IPS-11a (cell line): ENCODE results near the gene CASQ1.

Experiments used
- H3K4me3 ChIP-seq: one replicate; pipeline ENCODE4 v1.5.1; 2013; ENCODE audit warnings: low read depth, low read length, control low read depth

Gene CASQ1

DNA sequence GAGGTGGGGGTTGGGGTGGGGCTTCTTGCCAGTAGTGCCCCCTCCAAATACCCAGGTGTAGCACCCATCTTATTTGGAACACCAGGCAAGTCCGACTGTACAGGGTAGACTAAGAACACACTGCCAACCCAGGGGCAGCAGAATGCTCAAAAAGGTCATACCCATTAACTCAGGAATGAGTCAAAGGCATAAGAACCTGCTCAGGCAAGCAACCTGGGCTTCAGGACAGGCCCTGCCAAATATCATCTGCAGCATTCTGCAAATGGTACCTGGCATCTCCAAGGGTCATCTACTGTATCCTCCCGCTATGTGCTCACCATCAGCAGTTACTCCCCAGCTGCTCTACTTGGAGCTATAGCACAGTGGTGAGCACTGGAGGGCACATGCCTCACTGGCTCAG is 34.2 kb downstream of the CASQ1 start:
- no peak overlapping the region for H3K4me3 ChIP-seq

DNA sequence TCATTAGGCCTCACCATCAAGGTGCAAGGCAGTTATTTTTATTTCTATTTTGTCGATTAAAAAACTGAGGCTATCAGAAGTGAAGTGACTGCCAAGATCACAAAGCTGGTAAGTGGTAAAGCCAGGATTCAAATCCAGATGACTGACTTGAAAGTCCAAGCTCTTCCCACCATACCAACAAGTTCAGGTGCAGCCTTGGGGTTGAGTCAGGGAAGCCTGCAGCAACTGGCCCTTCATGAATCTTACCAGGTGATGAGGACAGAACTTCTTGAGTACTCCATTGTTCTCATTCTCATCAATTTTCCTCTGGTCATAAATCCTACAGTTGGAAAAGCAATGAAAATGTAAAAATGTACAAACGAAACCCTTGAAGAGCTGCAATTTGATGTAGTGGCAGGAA is 35.0 kb downstream of the CASQ1 start:
- no peak overlapping the region for H3K4me3 ChIP-seq

DNA sequence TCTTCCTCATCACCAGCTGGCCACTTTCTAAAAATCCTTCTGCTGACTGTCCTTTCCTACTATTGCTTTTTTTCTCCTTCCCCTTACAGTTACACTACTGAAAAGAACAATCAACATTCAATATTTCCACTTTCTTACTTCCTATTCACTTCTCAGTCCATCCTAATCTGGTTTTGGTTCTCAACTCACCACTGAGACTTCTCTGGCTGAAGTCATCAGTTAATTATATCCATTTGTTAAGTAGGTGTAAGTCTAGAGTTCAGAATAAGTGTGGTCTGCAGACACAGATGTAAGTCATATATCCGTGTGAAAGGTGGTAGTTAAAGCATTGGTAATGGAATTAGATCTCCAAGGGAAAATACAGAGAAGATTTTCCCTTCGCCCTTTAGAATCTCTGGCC is 36.2 kb downstream of the CASQ1 start:
- H3K4me3 ChIP-seq = no peak overlapping the region

DNA sequence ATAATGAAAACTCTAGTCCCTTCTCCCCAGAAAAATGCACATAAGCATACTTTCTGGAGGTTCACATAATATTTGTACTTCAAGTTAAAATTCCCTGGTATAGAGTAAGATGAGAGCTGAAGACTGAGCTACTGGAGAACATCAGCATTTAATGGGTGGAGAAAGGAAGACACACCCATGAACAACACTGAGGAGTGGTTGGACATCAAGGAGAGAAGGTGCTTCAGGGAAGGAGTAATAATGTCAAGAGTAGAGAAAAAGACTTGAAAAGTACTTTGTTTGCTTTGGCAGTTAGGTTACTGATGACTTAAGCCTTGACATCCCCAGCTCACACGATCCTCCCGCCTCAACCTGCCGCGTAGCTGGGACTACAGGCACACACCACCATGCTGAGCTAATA is 36.7 kb downstream of the CASQ1 start:
- no peak overlapping the region for H3K4me3 ChIP-seq

DNA sequence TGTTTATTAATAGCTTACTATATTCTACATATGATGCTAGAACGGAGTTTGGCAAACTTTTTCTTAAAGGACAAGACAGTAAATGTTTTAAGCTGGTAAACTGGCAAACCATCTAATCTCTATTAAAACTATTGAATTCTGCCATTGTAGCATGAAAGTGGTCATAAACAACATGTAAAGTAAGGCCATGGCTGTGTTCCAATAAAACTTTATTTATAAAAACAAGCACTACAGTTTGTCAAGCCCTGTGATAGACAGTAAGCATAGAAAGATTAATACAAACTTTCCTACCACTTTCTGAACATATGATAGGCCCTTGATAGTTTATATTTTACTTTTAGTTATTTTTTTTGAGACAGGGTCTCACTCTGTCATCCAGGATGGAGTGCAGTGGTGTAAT is 37.2 kb downstream of the CASQ1 start:
- no peak overlapping the region for H3K4me3 ChIP-seq

DNA sequence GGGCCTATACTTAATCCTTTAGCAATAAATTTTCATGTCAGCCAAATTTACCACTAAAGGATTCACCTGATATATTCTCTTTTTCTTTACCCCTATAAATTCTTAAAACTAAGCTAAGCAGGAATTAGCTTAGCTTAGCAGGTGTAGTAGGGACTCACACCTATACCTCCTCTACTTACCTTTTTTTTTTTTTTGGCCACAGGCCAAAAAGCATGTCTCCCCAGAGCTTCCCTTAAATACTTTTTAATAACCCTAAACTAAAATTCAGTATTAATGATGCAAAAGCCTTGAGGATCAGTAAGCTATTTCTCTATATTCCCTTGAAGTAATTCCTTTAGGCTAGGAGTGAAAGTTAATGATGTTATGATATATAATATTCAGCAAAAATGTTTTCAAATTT is 38.1 kb downstream of the CASQ1 start:
- no peak overlapping the region for H3K4me3 ChIP-seq

DNA sequence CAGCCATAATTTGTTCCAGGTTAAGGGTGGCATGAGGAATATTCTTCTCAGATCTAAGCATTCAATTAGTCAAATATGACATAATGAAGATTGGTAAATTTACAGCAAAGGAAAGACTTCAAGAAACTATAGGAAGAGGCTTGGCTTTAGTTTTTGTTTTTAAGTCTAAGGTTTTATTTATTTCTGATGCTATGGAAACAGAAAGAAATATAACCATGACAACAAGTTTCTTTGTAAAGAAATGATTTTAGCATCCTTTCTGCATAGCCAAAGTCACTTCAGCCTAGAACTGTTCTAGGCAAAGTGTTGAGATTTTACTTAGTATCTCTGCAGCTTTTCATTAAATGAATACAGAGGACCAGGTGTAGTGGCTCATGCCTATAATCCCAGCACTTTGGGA is 42.5 kb downstream of the CASQ1 start:
- no peak overlapping the region for H3K4me3 ChIP-seq

DNA sequence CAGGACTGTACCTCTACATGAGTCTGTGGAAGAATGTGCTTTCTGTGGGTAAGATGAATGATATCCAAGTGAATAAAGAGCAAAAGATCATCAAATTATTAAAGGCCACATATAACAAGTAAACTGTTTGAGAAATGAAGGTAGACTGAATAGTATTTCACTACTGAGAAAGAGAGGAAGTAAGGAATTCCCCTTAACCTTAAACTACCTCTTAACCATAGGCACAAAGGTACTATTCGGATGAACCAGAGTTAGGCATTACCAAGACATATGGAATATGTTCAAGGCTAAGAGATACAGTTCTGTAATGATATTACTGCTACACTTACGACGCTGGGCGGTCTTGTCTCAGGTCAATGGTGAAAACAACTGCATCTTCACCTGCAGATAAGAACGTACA is 46.4 kb downstream of the CASQ1 start:
- no peak overlapping the region for H3K4me3 ChIP-seq

DNA sequence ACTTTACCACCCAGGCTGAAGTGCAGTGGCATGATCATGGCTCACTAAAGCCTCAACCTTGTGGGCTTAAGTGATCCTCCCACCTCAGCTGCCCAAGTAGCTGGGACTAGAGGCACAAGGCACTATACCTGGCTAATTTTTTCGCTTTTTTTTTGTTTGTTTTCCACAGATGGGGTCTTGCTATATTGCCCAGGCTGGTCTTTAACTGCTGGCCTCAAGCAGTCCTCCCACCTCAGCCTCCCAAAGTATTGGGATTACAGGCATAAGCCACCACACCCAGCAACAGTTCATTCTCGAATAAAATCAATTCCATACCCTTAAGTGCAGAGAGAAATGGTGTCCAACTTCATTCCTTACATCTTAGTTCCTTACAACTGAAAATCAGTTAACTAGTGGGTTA is 47.2 kb downstream of the CASQ1 start:
- no peak overlapping the region for H3K4me3 ChIP-seq

DNA sequence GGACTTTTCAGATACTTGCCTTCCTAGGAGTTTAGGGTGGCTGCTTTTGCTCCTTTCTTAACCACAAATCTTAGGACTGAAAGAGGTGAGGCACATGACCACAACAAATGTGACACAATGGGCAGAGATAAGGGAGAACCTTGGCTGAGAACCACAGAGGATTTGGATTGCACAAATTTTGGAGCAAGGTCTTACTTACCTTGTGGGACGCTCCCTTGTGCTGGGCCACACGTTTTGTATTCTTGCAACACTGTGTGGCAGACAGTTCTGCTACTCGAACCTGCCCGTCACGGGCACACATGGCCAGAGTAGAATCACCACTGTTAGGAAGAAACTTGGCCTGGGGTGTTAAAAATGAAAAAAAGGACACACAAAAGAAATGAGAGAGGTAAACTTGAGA is 48.0 kb downstream of the CASQ1 start:
- no peak overlapping the region for H3K4me3 ChIP-seq

DNA sequence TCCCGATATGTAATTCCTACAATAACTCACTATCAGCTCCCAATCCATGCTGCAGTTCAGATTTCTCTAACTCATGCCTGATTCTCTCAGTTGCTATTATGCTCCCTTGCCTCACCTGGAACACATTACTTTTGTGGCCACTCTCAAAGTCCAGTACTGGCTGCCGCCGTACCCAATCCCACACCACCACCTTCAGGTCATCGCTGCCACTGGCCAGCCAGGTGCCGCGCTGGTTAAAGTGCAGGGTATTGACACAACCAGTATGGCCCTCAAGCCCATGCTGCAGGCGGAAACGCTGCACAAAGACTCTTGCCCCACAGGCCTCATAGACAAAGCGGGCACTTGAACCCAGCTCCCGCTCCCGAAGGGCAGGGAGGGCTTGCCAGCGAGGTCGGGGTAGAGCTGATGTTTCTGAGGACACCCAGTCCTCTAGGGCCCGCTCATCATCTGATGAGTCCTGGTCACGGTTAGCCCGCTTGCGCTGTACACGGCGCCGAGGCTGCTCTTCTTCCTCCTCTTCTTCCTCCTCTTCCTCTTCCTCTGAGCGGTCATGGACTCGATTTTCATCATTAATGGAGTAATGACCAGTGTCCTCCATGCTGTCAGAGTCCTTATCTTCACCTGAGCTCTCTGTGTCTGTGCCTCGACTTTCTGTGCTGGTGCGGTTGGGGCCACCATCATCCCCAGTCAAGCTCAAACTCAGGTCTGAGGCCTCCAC is 49.4 kb downstream of the CASQ1 start:
- no peak overlapping the region for H3K4me3 ChIP-seq

DNA sequence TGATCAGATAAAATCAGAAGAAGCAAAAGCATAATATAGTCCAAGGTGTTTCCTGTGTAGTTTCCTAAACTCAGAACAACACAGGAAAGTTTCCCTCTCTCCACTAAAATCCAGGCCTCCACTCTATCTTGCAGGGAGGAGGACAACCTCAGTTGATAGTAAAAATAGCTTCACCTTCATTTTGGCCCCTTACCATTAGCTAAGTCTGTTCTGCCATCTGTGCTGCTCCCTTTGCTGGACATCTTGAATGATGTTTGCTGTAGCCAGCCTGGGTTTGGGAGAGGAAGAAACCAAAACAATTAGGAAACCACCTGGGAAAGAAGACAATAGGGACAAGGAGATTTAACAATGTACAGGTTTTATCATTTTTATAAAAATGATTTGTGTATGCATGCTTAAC is 53.4 kb downstream of the CASQ1 start:
- no peak overlapping the region for H3K4me3 ChIP-seq

DNA sequence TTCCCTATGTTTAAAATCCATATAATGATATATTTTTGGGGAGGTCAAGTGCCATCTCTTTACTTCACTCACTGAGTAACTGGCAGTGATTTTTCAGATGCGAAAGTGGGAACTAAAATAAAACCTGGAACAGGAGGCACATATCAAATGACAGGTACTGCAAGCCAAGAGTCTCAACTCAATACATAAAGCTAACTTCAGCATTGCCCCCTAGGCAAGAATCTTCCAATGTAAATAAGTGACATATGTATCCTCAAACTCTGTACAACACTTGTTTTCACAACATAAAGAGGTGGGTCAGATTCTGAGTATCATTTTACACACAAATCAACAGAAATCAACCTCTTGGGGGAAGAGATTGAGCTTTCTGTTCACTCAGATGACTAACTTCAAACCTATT is 53.8 kb downstream of the CASQ1 start:
- H3K4me3 ChIP-seq = no peak overlapping the region

DNA sequence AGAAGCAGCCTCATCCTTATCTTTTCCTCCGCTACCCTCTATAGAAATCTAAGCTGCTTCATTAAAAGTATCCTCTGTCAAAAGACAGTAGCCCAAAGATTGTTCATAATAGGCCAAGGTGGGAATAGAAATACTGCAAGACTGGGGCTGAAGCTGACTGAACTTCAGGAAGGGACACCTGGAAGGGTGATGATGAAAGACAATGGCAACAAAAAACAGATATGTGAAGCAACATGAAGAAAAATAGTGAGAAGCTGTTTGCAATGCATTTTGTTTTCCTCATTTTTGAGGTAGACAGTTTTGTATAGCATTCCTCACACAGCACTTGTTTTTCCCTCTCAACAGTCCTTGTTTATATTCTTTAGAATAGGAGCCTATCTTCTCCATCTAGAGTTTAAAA is 55.1 kb downstream of the CASQ1 start:
- H3K4me3 ChIP-seq = no peak overlapping the region

DNA sequence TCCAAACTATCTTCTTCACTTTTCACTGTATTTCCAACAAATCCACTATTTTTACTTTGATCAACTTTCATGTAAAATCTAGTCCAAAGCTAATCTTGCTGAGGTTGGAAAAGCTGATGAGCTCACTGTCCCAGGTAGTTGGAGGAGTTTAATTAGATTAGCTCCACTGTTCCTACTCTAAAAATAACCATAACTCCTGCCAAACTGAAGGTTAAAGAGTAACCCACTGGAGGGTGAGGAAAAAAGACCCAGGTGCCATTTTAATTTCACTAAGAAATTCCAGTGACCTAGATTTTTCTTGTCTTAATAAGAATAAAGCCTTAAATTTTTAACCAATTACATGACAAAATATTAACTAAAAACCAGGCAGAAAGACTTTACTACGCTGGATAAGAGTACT is 56.7 kb downstream of the CASQ1 start:
- H3K4me3 ChIP-seq = no peak overlapping the region

DNA sequence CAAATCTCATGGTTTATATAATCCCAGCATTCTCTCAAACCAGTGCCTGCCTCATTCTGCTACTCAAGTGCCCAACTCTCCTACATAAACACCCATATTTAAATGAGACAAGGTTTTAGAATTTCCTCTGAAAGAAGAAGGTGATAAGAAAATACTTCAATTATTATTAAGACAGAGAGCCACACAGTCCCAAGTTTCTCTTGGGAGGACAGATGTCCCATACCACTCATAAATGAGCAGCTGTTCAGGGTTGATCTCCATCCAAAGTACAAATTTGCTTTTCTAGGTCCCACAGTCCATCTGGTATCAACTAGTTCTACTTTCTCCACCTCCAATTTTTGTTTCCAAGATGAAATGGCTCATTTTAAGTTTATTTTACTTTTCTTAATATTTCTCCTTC is 60.6 kb downstream of the CASQ1 start:
- H3K4me3 ChIP-seq = no peak overlapping the region
